K562 (cell line): ENCODE measurements around the gene POLR2M. TPM values are rescaled to one million over a fixed set of nuclear protein-coding genes. Genes with fewer than 3 reads are reported as not detected.

ENCODE experiments used
- ATAC-seq: fragments of 200-7000 bp; cut with Tn5 transposase; 3 replicates; pipeline ENCODE4 v1.9.1; 2020; ENCODE audit warnings: moderate library complexity
- BruUV-seq: library from RNA; stranded (reverse); fragments of 400-500 nt; replicated peaks from 2 replicates; lab custom pipeline; 2021; lab: Mats Ljungman, UMichigan
- CTCF ChIA-PET: fragments of 300-600 bp; formaldehyde crosslinking; extraction: SDS; loops from one replicate; lab custom pipeline; 2021; ENCODE audit warnings: low intra/inter-chr PET ratio; lab: Yijun Ruan, JAX
- POLR2A ChIA-PET: fragments of 300-600, 350-650 bp; sonication (Branson Sonifier 250); formaldehyde crosslinking; extraction: SDS; loops from one replicate; lab custom pipeline; 2021; ENCODE audit warnings: antibody characterized with exemption, inconsistent platforms; lab: Yijun Ruan, JAX
- DNase-seq, 4 experiments: peaks; one replicate each; pipeline versions ENCODE4 v3.0.0 to v3.0.0-alpha.2; 2011 to 2018; ENCODE audit warnings: low spot score in 3 of 4, mixed read lengths in 3 of 4; ENCODE audit errors: extremely low read depth in 1 of 4
- FAIRE-seq: peaks from 2 replicates; lab custom pipeline; 2011; peaks lifted over from hg19 to GRCh38; lab: Jason Lieb, UNC
- H2AFZ ChIP-seq: 2 replicates; pipeline ENCODE4 v1.6.0; 2011; ENCODE audit warnings: low read depth, low read length, control low read depth, inconsistent platforms
- H3K27ac ChIP-seq: fragments of 200-600 bp; 3 replicates; pipeline ENCODE4 v1.8.0; 2011; ENCODE audit warnings: low read depth, mild to moderate bottlenecking, control low read depth, inconsistent platforms, low read length, moderate library complexity, mixed read lengths; ENCODE audit errors: extremely low read depth
- H3K27me3 ChIP-seq, 2 experiments: fragments of 300-600 bp in 1 of 2; 2 replicates in 1 of 2; 3 replicates in 1 of 2; pipeline versions ENCODE4 v1.6.0 to v1.8.0; 2011; ENCODE audit warnings: inconsistent platforms in 2 of 2, low read length in 2 of 2, mild to moderate bottlenecking in 1 of 2, mixed read lengths in 1 of 2, moderate library complexity in 1 of 2; ENCODE audit not compliant: control insufficient read depth in 2 of 2, insufficient read depth in 2 of 2
- H3K36me3 ChIP-seq: fragments of 300-600 bp; 3 replicates; pipeline ENCODE4 v1.8.0; 2011; ENCODE audit warnings: mild to moderate bottlenecking, low read length, inconsistent platforms; ENCODE audit not compliant: control insufficient read depth, insufficient read depth
- H3K4me1 ChIP-seq, 2 experiments: fragments of 200-600 bp in 1 of 2; replicated peaks in 1 of 2; 2 replicates in 1 of 2; 3 replicates in 1 of 2; pipeline versions ENCODE4 v1.5.1 to v1.8.0; 2011; ENCODE audit warnings: inconsistent platforms in 2 of 2, low read length in 2 of 2, mild to moderate bottlenecking in 1 of 2, mixed read lengths in 1 of 2, moderate library complexity in 1 of 2; ENCODE audit not compliant: control insufficient read depth in 2 of 2, insufficient read depth in 2 of 2
- H3K4me2 ChIP-seq: 2 replicates; pipeline ENCODE4 v1.6.1; 2011; ENCODE audit warnings: low read length, control low read depth, inconsistent platforms, mixed read lengths; ENCODE audit not compliant: insufficient read depth
- H3K4me3 ChIP-seq: fragments of 200-600 bp; sonication (generic), shearing (Covaris generic); 2 replicates; pipeline ENCODE4 v1.5.1; 2016; ENCODE audit warnings: control low read depth, inconsistent platforms
- H3K79me2 ChIP-seq: fragments of 200-600 bp; 3 replicates; pipeline ENCODE4 v1.8.0; 2011; ENCODE audit warnings: low read length, inconsistent platforms; ENCODE audit not compliant: control insufficient read depth, insufficient read depth
- H3K9ac ChIP-seq, 2 experiments: 2 replicates each; pipeline versions ENCODE4 v1.6.0 to v1.6.1; 2011; ENCODE audit warnings: low read depth in 2 of 2, low read length in 2 of 2, control low read depth in 1 of 2, inconsistent platforms in 1 of 2, mild to moderate bottlenecking in 1 of 2, mixed read lengths in 1 of 2; ENCODE audit not compliant: insufficient read depth in 1 of 2
- H3K9me1 ChIP-seq: one replicate; pipeline ENCODE4 v1.6.0; 2011; ENCODE audit warnings: inconsistent platforms, mild to moderate bottlenecking, low read length, moderate library complexity; ENCODE audit not compliant: control insufficient read depth, insufficient read depth
- H3K9me3 ChIP-seq: replicated peaks from 2 replicates; pipeline ENCODE4 v1.5.1; 2011; ENCODE audit warnings: low read depth, low read length, inconsistent platforms; ENCODE audit not compliant: control insufficient read depth, insufficient read depth
- H4K20me1 ChIP-seq: replicated peaks from 2 replicates; pipeline ENCODE4 v1.6.1; 2011; ENCODE audit warnings: low read length, inconsistent platforms, mixed read lengths; ENCODE audit not compliant: control insufficient read depth, insufficient read depth
- BRD9 ChIP-seq: fragments of 450-650 bp; IDR thresholded peaks from 2 replicates; pipeline ENCODE4 v1.6.1; 2018; ENCODE audit warnings: low read depth; ENCODE audit not compliant: partially characterized antibody
- C11orf30 ChIP-seq: fragments of 450-650 bp; IDR thresholded peaks from 2 replicates; pipeline ENCODE4 v1.6.1; 2016; ENCODE audit warnings: low read depth, mild to moderate bottlenecking
- IRF2 ChIP-seq: sonication (generic); formaldehyde crosslinking; IDR thresholded peaks from 2 replicates; pipeline ENCODE4 v1.8.1; 2022; ENCODE audit warnings: mild to moderate bottlenecking, missing genetic modification reagents
- KHSRP ChIP-seq: fragments of 450-650 bp; IDR thresholded peaks from 2 replicates; pipeline ENCODE4 v1.6.1; 2017
- POLR2H ChIP-seq: IDR thresholded peaks from 2 replicates; pipeline ENCODE4 v1.6.1; 2016; ENCODE audit warnings: missing genetic modification characterization, low read depth, mild to moderate bottlenecking, control low read depth, missing compliant biosample characterization, moderate library complexity
- TEAD1 ChIP-seq, 2 experiments: fragments of 450-650 bp in 1 of 2; sonication (generic) in 1 of 2; formaldehyde crosslinking; IDR thresholded peaks; 2 replicates each; pipeline versions ENCODE4 v1.4.0 to v1.8.0; 2020 to 2022; ENCODE audit warnings: mild to moderate bottlenecking in 2 of 2, missing genetic modification reagents in 1 of 2
- ZFP1 ChIP-seq: fragments of 450-650 bp; formaldehyde crosslinking; IDR thresholded peaks from 2 replicates; pipeline ENCODE4 v1.4.0; 2020; ENCODE audit warnings: mild to moderate bottlenecking, mixed read lengths
- WGBS: fragments of 100-300 bp; shearing (Covaris generic); methylation state at CpG from one replicate; pipeline ENCODE4 v1.1.6; 2016; ENCODE audit warnings: low coverage, mixed read lengths; ENCODE audit not compliant: insufficient coverage; ENCODE audit errors: missing lambda C conversion rate; 5-methylcytosine and 5-hydroxymethylcytosine counted together
- in situ Hi-C: fragments of 300-500 bp; cut with MboI; formaldehyde crosslinking; loops from 4 replicates; pipeline ENCODE4 v1.15.0; 2018; ENCODE audit warnings: inconsistent platforms, mixed read lengths
- intact Hi-C: fragments of 100-400 bp; cut with micrococcal nuclease; formaldehyde crosslinking; loops from 2 replicates; pipeline ENCODE4 v1.14.2; 2022
- polyA plus RNA-seq, 8 experiments: library from polyadenylated mRNA; depleted of rRNA in 4 of 8; stranded (reverse) in 5 of 8; unstranded in 3 of 8; fragments of >200 nt; fragmentation: Nextera tagmentation in 2 of 8; fragmentation: Illumina TruSeq in 1 of 8; extraction: Ambion mirVana in 2 of 8; extraction: Trizol in 1 of 8; gene quantifications; 2 replicates each; pipeline versions ENCODE4 v1.2.1 to v1.2.3, GENCODE V29; 2011 to 2014; ENCODE audit warnings: inconsistent platforms in 1 of 8, missing spikeins in 1 of 8
- total RNA-seq, 7 experiments: library from RNA; depleted of rRNA in 6 of 7; stranded (reverse); fragments of >200 nt in 6 of 7; fragmentation: Illumina TruSeq in 2 of 7; extraction: Trizol in 2 of 7; gene quantifications; 2 replicates each; pipeline versions ENCODE4 v1.2.1 to v1.2.3, GENCODE V29; 2011 to 2021; ENCODE audit warnings: low replicate concordance in 1 of 7
- TF ChIP-seq, protein P1 (sequence below): conservative IDR thresholded peaks from 2 replicates; pipeline ENCODE4 v1.6.1; 2011; ENCODE audit warnings: low read depth, mild to moderate bottlenecking, low read length; ENCODE audit not compliant: control insufficient read depth

The POLR2M gene
- total and polyA plus RNA-seq, 9 of the 15 experiments (the other 6 are each of a cell fraction or from before 2014, with no cell fraction given): 9.2 to 1,050 (median 43.0) TPM

DNA sequence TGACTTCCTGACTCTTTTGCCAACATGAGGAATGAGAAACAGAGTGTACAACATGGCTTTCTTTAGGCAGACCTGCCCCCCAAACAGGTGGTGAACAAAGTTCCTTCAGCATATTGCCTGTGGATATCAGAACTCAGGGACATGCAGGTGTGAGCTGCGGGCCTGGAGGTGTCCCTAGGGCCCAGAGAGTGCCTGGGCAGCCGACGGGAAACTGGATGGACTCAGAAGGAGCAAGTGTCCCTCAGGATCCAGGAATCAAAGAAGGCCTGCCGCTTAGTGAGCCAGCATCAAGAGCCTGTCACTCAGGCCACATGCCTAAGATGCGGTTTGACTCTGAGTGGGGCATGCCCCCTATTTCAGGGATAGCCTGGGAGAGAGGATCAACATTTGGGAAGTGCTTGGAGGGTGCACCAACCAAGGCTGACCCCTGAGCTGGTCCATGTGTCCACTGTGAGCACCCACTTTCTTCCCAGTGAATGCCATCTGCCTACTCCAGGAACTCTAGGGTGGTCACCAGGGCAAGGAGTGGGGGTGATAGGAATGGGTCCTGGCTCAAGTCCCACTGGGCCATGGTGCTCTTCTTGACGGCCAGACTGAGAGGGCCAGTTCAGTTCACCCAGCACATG lies 16.1 kb upstream of the POLR2M start (continued):
- TF ChIP-seq, protein P1, sequence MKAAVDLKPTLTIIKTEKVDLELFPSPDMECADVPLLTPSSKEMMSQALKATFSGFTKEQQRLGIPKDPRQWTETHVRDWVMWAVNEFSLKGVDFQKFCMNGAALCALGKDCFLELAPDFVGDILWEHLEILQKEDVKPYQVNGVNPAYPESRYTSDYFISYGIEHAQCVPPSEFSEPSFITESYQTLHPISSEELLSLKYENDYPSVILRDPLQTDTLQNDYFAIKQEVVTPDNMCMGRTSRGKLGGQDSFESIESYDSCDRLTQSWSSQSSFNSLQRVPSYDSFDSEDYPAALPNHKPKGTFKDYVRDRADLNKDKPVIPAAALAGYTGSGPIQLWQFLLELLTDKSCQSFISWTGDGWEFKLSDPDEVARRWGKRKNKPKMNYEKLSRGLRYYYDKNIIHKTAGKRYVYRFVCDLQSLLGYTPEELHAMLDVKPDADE: no peak

DNA sequence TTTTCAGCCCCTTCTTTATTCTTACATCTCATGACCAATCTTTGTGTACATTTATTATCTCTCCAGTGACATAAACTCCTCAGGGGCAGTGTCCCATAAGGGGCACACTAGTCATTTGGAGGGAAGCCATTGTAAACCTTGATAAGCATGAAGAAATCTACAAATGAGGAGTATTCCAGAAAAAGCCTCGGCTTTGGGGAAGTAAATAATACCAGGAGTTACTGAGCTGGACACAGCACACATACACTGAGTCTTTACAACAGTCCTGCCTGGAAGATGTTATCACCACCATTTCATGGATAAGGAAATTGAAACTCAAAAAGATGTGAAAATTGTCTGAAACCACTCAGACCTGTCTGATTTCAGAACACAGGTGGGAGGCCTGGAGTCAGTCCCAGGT lies 15.4 kb upstream of the POLR2M start:
- Histone ChIP-seq H3K79me2 (no peaks in the 10 kb centered on the region), H3K9me1 (no peaks in the 10 kb centered on the region), H4K20me1 (no peaks in the 10 kb centered on the region), H3K27ac (no peak overlapping the region), H3K4me1 (no peaks in the 10 kb centered on the region), H2AFZ (no peak overlapping the region), H3K4me3 (no peak overlapping the region), H3K4me2 (no peak overlapping the region), H3K9me3 (no peaks in the 10 kb centered on the region), H3K27me3 (peaks cover 3 to 7% of the 10 kb centered on the region in 2 experiments; a peak in 2 of 5 replicates), H3K36me3 (no peaks in the 10 kb centered on the region), H3K9ac (no peak overlapping the region)
- intact Hi-C loops (no loop called here), in situ Hi-C loops (no loop called here)
- ChIA-PET CTCF (no interaction called here), POLR2A (no interaction called here)
- FAIRE-seq (no peak), DNase-seq (no peak), ATAC-seq (no peak)
- 0% methylated on average over 1 of the region's 1 CpG for WGBS
- BruUV-seq: no TSS peak
- TF ChIP-seq C11orf30 (no peak), BRD9 (no peak), KHSRP (no peak), POLR2H (tag) (no peak), IRF2 (CRISPR knock-in tag) (no peak), TEAD1 (CRISPR knock-in tag; IDR thresholded peaks at IDR 0.05) (no peak), ZFP1 (CRISPR knock-in tag) (no peak)
